Measurements from ENCODE around the gene ASIC2.

ASIC2 gene

DNA sequence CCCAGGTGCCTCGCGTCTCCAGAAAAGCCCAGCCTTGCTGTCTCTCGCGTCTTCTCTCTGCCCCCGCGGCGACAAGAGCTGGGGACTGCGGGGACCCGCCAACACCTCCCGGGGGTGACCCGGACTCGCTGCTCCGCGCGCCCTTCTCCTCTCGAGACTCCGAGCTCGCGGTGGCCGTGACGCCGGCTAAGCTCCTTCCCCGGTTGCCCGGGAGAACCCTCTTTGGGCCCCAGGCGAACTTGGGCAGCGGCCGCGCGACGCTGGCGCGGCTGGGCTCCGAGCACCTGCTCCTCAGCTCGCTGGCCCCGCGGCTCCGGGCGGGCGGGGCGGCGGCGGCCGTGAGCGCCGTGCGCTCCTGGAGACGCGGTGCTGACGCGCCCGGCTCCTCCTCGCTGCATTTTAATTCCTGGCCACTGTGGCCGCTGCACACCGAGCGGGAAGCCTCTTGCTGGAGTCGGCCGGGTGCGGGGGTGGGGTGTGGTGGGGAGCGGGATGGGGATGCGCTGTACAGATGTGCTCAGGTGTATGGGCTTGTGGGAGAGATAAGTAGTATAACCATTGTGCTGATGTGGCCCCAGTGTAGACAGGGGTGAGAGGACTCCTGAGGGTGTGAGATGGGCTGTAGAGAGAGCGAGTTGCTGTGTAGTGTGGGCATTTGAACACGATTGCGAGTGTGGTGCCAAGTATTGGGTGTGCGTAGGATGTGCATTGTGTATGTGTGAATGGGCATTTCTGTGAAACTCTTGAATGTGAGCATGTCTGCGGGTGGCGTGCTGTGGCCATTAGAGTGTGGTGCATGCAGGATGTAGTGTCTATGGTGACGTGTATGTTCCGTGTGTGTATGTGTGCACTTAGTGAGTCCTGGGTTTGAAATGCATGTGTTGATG lies at the start of gene ASIC2:
ASIC2 (minus strand) TSS at position 315 of the 887 bp plus-strand sequence.
- no peak for TF ChIP-seq ZFX (IDR thresholded peaks at IDR 0.05; ENCODE audit: borderline replicate concordance)
- TF ChIP-seq, protein P1, sequence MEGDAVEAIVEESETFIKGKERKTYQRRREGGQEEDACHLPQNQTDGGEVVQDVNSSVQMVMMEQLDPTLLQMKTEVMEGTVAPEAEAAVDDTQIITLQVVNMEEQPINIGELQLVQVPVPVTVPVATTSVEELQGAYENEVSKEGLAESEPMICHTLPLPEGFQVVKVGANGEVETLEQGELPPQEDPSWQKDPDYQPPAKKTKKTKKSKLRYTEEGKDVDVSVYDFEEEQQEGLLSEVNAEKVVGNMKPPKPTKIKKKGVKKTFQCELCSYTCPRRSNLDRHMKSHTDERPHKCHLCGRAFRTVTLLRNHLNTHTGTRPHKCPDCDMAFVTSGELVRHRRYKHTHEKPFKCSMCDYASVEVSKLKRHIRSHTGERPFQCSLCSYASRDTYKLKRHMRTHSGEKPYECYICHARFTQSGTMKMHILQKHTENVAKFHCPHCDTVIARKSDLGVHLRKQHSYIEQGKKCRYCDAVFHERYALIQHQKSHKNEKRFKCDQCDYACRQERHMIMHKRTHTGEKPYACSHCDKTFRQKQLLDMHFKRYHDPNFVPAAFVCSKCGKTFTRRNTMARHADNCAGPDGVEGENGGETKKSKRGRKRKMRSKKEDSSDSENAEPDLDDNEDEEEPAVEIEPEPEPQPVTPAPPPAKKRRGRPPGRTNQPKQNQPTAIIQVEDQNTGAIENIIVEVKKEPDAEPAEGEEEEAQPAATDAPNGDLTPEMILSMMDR (IDR thresholded peaks at IDR 0.05), result no peak
- H3K27ac ChIP-seq, result no peak within 1 kb of the TSS

DNA sequence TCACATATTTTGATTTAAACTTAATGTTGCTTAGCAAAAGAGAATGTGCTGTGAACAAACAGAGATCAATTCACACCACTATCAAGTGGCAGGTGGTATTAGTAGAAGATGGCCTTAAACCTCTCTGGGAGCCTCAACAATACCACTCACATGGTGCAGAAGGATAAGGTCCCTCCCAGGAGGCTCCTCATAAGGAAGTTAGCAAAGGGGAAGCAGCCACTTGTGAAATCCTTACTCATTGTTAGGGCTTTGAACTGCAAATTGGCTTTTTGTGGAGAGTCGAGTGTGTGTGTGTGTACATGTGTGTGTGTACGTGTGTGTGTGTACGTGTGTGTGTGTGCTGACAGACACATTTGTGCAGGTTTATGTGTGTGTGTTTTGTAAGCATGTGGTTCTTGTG lies 48.9 kb upstream of the ASIC2 start:
- no peak overlapping the region for H3K27ac ChIP-seq
- no peak for TF ChIP-seq ZFX (IDR thresholded peaks at IDR 0.05; ENCODE audit: borderline replicate concordance)
- TF ChIP-seq, protein P1 (IDR thresholded peaks at IDR 0.05), result no peak

DNA sequence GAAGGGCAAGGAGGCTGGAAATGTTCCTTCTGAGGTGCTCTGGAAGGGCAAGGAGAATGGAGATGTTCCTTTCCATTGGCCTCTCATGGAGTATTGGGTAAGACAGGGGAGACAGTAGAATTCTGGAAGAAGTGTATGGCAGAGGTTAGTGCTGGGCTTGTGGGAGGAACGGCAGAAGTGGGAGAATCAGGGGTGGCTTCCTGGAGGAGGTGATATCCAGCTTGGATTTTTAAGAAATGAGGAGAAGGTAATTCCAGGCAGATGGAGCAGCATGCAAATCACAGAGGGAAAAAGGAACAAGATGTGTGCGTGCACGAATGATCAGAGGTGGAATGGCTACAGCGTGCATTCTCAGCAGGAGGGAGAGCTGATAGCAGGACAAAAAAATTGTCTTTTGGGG lies 45.1 kb upstream of the ASIC2 start:
- no peak for TF ChIP-seq ZFX (IDR thresholded peaks at IDR 0.05; ENCODE audit: borderline replicate concordance)
- TF ChIP-seq, protein P1 (IDR thresholded peaks at IDR 0.05), result no peak
- H3K27ac ChIP-seq, result no peak overlapping the region

DNA sequence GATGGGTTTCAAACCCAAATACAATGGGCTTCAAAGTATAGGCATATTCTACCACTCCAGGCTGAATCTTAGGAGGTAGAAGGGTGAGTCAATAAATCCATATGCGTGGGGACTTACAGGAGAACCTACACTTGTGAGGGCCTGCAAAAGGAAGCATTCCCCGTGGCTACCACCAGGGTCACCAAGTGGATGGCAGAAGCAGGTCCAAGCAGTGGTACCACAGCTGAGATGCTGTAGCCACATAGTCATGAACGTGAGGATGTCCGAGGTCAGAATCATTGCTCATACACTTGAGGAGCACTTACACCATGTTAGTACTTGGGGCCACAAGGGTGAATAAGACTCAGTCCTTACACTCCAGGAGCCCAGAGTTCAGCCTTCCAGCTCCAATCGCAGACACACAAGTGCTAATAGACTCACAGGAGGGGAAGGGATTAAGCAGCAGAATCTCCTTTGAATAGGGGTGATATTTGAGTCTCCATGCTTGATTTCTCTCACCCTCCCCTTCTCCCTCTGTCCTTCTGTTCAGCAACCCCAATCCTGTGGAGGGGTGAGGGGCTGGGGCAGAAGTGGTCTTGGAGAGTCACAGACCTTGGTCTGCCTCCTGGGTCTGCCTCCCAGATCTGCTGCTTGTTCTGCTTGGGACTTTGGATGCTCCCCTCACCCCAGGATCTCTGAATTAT lies 42.5 kb upstream of the ASIC2 start:
- TF ChIP-seq, protein P1 (IDR thresholded peaks at IDR 0.05), result no peak
- TF ChIP-seq ZFX (IDR thresholded peaks at IDR 0.05; ENCODE audit: borderline replicate concordance), result no peak
- H3K27ac ChIP-seq, result no peak overlapping the region

DNA sequence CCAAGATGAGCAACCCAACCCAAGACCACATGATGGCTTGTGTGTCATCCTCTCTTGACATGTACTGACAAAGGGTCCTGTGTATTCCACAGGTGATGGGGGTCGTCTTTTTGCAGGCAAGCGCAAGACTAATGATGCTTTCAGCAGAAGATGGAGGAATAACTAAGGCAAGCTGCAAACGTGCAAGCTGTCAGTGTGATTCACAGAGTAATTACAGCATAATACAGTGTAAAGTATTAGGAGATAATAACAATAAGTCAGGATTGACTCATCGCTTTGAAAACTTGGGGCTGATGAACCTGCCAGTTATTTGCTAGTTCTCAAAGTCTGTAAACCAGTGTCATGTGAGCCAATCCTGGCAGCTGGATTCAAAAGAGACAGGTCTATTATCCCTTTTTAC lies 41.6 kb upstream of the ASIC2 start:
- TF ChIP-seq, protein P1 (IDR thresholded peaks at IDR 0.05), result no peak
- TF ChIP-seq ZFX (IDR thresholded peaks at IDR 0.05; ENCODE audit: borderline replicate concordance), result no peak
- no peak overlapping the region for H3K27ac ChIP-seq

DNA sequence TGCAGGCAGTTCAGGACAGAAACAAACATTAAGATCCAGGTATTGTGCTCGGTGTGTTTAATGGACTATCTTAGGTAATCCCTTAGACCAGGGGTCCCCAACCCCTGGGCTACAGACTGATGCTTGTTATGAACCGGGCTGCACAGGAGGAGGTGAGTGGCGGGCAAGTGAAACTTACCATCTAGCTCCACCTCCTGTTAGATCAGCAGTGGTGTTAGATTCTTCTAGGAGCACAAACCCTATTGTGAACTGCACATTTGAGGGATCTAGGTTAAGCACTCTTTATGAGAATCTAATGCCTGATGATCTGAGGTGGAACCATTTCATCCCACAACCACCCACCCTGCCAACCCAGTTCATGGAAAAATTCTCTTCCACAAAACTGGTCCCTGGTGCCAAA lies 37.8 kb upstream of the ASIC2 start:
- TF ChIP-seq ZFX (IDR thresholded peaks at IDR 0.05; ENCODE audit: borderline replicate concordance), result no peak
- TF ChIP-seq, protein P1 (IDR thresholded peaks at IDR 0.05), result no peak
- H3K27ac ChIP-seq, result no peak overlapping the region

DNA sequence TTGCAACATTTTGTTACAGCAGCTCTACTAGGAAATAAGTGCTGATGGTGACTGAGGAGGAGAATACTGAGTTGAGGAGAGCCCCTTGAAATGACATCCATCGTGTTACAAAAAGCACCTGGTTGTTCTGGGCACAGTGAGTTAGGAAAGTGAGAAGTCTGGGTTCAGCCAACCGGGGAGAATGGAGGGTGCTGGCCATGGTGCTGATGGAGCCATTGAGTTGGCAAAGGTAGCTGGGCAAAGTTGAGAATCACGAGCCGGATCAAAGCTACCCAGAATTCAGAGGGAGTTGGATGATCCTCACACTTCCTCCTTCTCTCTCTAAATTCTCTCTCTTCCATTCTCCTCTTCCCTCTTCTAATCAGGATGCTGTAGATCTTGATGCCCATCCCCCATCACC lies 35.0 kb upstream of the ASIC2 start:
- no peak for TF ChIP-seq ZFX (IDR thresholded peaks at IDR 0.05; ENCODE audit: borderline replicate concordance)
- H3K27ac ChIP-seq, result no peak overlapping the region
